Activated gamma-delta T cell treated with Interleukin-2 at 50 U/mL for 16 hours (primary cell): ENCODE data around the gene ADORA2A.

ENCODE experiments used
- DNase-seq: peaks from one replicate; pipeline ENCODE4 v3.0.0-alpha.2; 2020

ADORA2A gene

DNA sequence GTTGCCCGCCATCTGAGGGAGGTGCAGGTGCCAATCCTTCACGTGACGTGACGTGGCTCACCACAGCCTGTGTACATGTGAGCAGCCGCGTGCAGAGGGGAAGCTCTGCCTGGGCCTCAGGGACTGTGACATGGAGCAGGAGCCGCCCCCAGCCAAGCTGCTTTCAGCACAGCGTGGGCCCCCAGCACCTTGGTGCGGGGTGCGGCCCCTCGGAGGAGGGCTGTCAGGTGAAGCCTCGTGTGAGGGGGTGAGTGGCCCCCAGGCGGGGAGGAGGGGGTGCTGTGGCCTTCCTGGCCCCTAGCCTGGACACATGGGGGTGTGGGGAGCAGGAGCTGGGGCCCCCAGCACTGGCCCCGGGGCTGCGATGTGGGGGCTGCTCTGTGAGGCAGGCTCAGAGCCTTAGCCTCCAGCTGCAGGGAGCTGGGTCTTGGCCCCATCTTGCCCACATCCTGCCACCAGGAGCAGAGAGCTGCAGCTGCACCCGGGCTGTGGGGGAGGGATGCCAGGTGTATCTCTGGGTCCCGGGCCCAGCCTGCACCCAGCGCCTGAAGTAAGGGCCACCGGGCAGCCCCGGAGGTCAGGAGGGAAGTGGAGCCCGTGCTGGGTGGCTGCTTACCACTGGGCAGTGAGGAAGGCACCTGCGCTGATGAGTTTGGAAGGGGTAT lies at the start of gene ADORA2A:
Gene ADORA2A (plus strand): TSS at position 100 of the 665 bp plus-strand sequence. CDS start 5,806 bp downstream, outside the sequence.
- DNase-seq = peak; percentile 81

DNA sequence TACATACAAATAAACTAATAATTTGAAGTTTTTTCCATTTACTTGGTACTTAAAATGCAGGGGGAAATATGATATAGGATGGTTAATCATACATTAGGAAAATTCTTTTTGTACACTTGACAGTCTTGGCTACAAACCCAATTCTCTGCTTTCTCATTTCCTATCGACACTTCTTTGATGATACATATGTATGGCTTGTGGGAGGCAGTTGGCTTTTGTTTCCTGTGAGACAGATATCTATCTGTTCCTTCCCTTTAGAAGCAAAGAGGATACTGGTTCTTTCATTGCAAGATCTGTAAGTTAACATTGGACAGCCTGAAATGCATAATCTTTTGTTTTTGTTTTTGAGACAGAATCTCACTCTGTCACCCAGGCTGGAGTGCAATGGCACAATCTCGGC lies 47.9 kb upstream of the ADORA2A start:
- no peak for DNase-seq

DNA sequence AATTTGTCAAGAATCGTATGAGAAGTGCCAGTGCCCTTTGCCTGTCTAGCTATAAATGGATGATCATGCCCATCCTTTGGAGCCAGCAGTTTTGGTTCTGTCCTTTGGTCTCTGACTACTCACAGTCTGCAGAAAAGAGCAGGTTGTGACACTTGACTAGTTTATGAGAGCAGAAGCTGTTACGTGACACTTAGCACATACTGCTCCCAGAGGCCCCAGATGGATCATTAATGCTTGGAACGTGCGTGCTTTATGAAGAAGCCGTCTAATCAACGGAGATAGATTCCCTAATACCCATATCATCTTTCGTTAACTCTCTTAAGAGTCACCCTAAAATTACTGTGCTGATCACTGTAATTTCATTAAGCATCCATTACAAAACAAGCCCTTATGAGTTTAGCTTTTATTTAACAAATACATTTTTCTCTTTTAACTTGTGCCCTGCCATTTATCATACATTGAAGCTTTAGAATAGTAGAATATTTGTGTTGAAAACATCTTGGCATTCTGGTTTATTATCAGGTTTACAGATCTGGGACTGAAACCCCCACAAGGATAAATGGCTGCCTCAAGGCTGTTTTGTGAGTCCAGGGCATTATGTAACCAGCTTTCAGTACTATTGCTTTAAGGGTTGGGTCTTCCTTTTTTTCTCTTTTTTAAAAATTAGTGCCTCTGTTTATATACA lies 47.0 kb upstream of the ADORA2A start:
- DNase-seq = no peak

DNA sequence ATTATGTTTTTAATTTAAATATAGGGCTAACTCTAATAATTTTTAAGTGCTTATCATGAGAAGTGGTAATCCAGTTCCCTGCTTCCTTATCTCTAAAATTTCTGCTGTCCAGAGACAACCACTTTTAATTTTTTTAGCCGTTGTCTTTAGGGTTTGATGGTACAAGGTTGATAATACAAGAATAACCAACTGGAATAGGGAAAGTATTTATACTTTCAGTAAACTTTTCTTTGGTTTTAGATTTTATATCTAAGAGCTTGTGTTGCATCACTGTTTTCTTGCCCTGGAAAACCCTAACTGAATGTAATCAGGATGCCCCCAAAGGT lies 46.5 kb upstream of the ADORA2A start:
- DNase-seq = no peak

DNA sequence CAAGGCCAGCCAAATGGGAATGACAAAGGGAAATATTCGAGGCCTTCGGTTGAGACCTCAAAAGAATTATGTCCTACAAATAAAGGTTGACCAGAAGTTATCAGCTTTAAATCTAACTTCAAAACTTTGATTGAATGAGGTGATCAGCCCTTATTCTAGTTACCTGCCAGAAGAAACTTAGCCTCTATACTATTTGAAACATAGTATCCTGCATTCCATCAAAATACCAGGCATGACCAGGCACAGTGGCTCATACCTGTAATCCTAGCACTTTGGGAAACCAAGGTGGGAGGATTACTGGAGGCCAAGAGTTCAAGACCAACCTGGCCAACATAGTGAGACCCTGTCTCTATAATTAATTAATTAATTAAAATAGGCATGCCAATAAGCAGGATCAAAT lies 44.3 kb upstream of the ADORA2A start:
- no peak for DNase-seq

DNA sequence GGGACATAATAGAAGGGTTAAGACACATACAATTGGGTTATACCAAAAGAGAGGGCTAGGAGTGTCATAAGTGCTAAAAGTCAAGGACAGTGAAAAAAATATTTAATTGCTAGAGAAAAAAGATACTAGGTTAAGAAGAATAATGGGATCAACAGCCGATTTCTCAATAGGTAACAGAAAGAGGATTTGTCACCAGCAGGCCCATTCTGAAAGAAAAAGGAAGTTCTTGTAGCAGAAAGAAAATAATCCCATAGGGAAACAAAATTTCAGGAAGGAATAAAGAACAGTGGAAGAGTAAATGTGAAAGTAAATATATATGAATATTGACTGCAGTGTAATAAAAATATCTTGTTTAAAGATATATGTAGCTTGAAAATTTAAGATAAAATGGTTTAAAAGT lies 43.3 kb upstream of the ADORA2A start:
- no peak for DNase-seq

DNA sequence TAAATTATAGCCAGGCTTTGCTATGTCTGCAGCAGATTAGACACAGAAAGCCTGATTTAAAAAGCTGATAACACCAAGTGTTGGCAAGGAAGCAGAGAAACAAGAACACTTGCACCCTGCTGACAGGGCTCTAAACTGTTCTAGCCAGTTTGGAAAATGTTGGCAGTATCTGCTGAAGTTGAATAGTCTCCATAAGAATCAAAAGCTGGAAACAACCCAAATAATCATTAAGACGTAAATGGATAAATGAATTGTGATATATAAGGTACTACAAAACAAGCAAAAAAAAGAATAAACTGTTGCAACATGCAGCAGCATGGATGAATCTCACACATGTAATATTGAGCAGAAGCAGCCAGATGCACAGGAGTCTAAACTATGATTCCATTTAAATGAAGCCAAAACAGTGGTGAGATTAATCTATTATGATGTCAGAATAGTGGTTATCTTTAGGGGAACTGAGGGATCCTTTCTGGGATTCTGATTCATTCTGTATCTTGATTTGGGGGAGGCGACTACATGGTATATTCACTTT lies 40.4 kb upstream of the ADORA2A start:
- DNase-seq = no peak

DNA sequence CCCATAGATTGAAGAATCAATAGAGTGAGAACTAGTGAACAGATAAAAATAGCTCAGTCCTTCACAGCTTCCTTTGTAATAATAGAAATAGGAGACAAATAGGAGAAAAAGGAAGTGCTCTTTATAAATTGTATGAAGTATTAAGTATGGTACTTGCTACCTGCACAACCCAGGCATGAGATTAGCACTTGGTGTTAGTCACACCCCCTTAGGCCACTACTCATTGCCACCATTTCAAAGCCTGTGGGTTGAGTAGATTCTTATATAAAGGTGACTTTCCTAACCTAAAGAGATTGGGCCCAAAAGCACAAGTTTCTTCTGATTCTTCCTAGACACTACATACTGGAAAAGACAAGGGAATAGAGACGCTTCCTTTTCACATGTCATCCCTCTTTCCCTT lies 37.7 kb upstream of the ADORA2A start:
- DNase-seq = no peak

DNA sequence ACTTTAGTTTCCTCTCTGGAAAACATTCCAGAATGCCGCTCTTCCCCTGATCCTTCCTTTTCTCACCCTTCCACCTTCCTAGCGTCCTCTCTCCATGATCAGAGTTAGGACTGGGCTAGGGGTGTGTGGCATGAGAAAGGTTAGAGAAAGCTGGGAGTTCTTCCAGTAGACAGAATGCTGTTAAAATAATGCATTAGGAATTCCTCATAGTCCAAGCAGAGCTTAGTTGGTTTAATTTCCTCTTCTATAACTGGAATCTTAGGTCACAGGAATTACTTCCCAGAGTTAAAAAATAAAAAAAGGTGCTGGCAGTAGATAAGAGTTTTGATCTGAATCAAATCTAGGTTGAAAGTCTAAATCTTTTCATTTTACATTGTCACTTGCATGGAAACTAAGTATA lies 37.2 kb upstream of the ADORA2A start:
- no peak for DNase-seq

DNA sequence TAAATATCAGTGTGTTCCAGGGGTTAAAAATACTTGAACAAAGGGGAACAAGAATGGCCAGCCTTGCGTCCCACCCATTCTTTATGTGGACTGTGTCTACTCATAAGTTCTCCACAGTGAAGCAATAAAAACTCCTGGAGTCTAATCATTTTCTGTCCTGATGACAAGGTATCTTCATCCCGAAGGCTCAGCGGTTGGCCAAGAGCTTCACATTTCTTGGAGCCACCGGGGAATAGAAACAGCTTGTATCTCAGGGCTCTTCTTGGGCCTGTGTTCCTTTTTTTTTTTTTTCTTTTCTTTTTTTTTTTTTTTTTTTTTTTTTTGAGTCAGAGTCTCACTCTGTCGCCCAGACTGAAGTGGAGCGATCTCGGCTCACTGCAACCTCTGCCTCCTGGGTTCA lies 36.8 kb upstream of the ADORA2A start:
- no peak for DNase-seq

DNA sequence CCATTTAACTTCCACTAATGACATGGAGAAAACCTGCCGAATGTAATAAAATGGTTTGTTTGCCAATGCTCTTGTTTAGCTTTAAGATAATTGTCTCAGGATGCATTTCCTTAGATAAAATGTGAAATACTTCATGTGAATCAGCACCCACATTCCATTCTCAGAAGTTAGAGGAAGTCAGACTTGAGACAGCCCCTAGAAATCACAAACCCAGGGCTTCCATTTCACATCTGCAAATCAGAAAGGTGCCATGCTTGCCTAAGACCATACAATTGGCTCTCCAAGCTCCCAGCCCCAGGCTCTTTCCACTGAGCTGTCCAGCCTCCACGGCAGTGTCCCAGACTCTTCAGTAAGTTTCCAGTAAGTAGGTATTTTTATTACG lies 35.6 kb upstream of the ADORA2A start:
- no peak for DNase-seq

DNA sequence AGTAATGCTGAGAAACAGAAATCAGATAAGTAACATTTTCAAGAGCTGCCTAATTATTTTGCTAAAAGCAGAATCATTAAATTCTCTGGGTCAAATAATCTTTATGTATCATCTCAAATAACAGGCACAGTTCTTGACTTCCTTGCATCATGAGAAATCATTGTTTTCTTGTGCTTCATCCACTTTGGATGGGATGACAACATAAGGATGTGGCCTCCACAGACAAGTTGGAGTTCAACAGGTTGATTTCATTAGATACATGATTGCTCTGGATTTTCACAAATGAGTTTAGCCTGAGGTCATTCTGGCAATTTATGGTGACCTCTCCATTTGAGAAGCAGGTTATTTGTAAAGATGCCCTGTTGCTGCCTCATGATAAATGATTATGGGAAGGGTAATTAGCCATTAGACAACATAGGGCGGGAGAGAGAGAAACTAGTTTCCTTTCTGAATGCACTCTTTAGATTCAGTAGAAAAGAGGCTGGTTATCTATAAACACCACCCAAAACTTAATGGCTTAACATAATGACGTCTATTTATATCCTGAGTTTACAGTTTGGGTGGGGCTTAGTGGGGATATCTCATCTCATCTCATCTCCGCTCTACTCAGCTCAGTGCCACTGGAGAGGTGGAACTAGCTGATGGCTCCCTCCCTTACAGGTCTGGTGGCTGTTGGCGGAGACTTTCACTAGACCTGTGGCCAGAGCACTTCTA lies 35.0 kb upstream of the ADORA2A start:
- no peak for DNase-seq

DNA sequence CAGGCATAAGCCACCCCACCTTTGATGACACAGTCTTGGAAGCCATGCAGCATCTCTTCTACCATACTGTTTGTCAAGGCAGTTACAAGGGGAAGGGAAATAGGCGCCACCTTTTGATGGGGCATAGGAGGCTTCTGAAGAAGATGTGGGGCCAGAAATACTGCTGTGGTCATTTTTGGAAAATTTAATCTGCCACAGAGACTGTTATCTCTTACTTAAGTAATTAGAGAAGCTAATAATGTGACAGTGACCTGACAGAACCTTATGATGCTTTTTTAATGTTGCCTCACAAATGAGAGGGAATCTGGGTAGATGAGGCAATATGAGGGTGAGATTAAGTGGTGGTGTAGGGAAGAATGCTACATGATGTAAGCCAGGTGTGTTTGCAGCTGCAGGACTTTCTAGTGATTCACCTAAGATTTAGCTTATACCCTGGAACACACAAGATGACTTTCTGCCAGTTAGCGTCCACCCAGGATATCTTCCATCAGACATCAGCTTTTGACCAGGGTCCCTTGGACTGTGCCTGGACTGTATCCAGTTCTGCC lies 34.3 kb upstream of the ADORA2A start:
- DNase-seq = no peak

DNA sequence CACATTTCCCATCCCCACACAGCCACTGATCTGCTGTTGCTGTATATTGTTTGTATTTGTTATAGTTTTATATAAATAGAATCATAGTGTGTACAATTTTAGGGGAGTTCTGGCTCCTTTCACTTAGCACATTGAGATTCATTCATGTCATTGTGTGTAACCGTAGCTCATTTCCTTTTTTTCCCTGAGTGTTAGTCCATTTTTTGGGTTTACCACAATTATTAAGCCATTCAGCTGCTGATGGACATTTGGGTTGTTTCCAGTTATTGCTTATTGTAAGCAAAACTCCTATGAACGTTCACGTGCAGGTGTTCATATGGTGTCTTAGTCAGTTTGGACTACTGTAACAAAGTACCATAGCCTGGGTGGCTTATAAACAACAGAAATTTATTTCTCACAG lies 33.6 kb upstream of the ADORA2A start:
- no peak for DNase-seq

DNA sequence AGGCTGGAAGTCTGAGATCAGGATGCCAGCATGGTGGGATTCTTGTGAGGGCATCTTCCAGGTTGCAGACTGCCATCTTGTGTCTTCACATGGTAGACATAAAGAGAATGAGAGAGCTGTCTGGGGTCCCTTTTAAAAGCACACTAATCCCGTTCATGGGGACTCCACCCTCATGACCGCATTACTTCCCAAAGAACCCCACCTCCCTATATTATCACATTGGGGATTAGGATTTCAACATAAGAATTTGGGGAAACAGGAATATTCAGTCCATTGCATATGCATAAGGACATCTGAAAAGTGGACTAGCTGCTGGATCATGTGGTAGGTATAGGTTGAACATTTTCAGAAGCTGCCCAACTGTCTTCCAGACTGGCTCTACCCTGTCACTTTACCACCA lies 33.1 kb upstream of the ADORA2A start:
- no peak for DNase-seq

DNA sequence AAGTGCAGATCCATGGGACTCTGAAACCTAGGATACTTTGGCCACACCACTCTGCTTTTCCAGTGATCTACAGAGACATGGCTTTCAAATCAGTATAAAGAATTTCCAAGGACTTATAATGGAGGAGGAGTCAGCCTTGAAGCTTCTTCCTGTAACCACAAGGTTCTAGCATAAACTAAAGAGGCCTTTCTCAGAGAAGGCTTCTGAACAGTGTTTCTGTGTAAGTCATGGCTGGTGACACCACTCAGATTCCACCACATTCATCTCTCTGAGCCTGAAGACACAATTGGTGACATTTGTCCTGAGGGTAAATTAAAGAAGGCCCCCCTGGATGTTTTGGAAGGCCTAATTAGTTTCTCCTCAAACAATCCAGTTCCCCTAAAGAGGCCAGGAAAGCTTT lies 29.0 kb upstream of the ADORA2A start:
- no peak for DNase-seq

DNA sequence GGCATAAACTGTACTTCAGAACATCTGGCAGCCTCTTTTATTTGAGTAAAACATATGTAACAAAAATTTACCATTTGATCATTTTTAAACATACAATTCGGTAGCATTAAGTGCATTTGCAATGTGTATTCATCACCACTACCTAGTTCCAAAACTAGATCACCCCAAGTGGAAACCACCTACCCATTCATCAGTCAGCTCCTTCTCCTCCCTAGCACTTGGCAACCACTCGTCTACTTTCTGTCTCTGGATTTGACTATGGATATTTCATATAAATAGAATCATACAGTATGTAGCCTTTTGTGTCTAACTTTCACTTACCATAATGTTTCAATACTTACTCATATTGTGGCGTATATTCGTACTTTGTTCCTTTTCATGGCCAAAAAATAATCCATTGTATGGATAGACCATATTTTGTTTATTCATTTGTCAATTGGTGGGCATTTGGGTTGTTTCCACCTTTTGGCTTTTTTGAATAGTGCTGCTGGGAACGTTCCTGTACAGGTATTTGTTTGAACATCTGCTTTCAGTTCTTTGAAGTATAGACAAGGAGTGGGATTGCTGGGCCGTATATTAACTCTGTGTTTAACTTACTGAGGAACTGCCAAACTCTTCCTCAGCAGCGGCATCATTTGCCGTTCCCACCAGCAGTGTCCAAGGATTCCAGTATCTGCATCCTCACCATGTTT lies 27.2 kb upstream of the ADORA2A start:
- no peak for DNase-seq

DNA sequence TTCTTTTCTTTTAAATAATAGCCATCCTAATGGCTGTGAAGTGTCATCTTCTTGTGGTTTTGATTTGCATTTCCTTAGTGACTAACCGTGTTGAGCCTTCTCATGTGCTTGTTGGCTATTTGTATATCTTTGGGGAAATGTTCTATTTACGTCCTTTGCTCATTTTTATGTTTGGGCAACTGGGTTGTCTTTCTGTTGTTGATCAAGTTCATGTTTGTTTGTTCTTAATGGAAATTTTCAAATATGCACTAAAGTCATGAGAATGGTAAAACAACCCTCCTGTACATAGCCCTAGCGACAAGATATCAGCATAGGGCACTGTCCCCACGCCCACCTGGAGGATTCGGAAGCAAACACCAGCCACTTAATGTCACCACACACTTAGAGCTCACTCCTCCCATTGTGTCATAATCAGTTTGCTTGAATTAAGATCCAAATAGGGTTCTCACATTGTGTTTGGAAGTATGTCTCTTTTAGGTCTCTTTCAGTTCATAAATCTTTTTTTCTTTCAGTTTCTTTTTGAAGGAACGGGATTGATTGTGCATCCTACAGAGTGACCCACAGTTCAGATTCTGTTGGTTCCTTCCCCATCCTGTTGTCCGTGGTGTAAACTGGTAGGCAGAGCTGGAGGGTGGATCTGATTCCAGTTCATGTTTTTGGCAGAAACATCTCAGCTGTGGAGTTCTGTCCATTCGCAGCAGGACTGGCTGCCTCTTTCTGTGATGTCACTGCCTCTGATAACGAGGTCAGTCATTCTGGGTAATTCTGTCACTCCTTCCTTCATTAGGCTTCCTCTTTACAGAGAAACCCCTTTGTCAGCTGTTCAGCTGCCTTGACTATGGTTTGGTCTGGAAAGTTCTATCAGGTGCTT lies 26.4 kb upstream of the ADORA2A start:
- DNase-seq = no peak

DNA sequence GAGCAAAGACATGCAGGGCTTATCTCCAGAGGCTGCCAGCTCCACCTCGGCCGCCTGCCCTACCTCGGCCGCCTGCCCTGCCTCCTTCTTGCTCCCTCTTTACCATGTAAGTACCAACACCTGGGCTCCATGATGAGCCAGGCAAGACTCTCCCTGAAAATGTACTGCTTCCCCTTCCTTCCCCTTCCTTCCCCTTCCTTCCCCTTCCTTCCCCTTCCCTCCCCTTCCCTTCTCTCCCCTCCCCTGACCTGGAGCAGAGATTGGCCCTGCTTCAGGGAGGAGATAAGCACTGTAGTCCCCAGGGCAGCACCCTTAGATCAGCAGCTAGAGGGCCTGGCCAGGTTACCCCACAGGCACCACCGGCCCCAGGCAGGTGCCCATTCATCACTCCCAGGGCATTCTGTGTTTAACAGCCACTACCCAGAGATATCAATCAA lies 25.4 kb upstream of the ADORA2A start:
- DNase-seq = no peak

DNA sequence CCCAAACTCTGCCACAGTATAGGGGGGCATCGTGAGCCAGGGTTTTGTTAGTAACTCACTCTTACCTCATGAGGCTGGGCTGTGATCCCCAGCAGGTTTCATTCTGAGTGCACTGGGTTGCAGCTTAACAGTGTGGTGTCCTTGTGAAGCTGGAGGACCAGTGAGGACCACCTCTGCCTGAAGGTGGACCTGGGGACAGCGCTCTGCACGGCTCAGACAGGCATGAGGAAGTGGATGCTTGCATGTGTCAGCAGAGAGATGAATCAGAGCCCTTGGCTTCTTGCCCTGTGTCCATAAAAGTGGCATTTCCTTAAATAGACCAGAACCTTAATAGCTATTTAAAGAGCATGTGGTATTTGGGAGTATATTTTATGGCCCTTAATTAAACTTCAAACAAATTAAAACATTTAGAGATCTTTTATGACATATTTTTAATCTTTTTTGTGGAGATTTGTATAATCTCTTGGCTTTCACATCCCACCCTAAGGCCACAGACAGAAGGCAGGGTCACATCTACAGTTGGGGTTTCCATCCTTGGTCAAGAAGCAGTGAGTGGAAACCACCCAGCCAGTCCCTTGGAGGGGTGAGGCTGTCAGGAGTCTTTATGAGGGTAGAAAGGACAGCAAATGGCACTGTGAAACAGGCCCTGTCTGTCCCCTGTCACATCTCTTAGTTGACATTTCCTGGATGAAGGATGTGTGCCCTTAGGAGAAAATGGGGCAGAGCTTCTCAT lies 24.8 kb upstream of the ADORA2A start:
- no peak for DNase-seq

DNA sequence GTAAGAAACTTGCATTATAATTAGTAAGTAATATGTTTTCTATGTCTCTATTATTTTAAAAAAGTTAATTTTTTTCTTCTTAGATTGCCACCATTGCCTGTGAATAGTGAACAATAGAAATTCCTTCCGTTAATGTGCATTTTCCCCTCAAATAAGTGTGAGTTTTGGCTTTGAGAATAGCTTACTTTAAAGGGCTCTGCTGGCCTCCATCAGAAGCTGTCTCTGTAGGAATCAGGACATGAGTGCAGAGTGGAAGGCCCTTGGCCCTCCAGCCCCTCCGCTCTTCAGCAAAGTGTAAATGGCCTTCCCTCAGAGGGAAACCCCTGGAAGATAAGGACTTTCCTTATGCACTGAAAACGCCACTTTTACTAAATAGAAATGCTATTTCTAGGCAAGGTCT lies 24.1 kb upstream of the ADORA2A start:
- no peak for DNase-seq
